Activated CD8-positive, alpha-beta memory T cell treated with anti-CD3 and anti-CD28 coated beads for 48 hours (primary cell): ENCODE results near the gene SMOC1.
"Not testable (repeated sequence)": the region's sequence is repeated elsewhere in the genome, so short reads cannot be mapped to it uniquely, and the experiment has no call there.

Source experiments
- DNase-seq, 3 experiments: peaks; one replicate each; pipeline ENCODE4 v3.0.0-alpha.2; 2020; ENCODE audit warnings: low read depth in 2 of 3, low spot score in 2 of 3

SMOC1 gene

GRCh38 chr14:69896972-69897371, 17.8 kb downstream of the SMOC1 start:
- DNase-seq: no peak

- no peak for DNase-seq
These were observed 21.4 kb downstream of the SMOC1 start for GRCh38 chr14:69900603-69901002.

GRCh38 chr14:69901113-69901951, 22.1 kb downstream of the SMOC1 start:
- DNase-seq: no peak

GRCh38 chr14:69903046-69903445, 23.8 kb downstream of the SMOC1 start:
- DNase-seq: not testable (repeated sequence)

GRCh38 chr14:69904246-69904645, 25.0 kb downstream of the SMOC1 start:
- no peak for DNase-seq

- no peak for DNase-seq
These were observed 27.0 kb downstream of the SMOC1 start for GRCh38 chr14:69906201-69906600.

GRCh38 chr14:69909826-69910550, 30.8 kb downstream of the SMOC1 start:
- no peak for DNase-seq

GRCh38 chr14:69910871-69911270, 31.7 kb downstream of the SMOC1 start:
- no peak for DNase-seq

- no peak for DNase-seq
These were observed 34.5 kb downstream of the SMOC1 start for GRCh38 chr14:69913686-69914085.

- no peak for DNase-seq
These were observed 37.2 kb downstream of the SMOC1 start for GRCh38 chr14:69916396-69916795.

- DNase-seq: no peak
These were observed 38.1 kb downstream of the SMOC1 start for GRCh38 chr14:69917287-69917686.

- DNase-seq: no peak
These were observed 40.6 kb downstream of the SMOC1 start for GRCh38 chr14:69919815-69920214.

GRCh38 chr14:69921052-69921451, 41.8 kb downstream of the SMOC1 start:
- DNase-seq: no peak

GRCh38 chr14:69922198-69922597, 43.0 kb downstream of the SMOC1 start:
- DNase-seq: no peak

GRCh38 chr14:69924201-69924600, 45.0 kb downstream of the SMOC1 start:
- DNase-seq: no peak

- DNase-seq: no peak
These were observed 48.9 kb downstream of the SMOC1 start for GRCh38 chr14:69928111-69928523.

GRCh38 chr14:69930780-69931379, 51.7 kb downstream of the SMOC1 start:
- no peak for DNase-seq

- no peak for DNase-seq
These were observed 52.7 kb downstream of the SMOC1 start for GRCh38 chr14:69931960-69932359.

- DNase-seq: no peak
These were observed 53.2 kb downstream of the SMOC1 start for GRCh38 chr14:69932391-69932790.

GRCh38 chr14:69933623-69934275, 54.5 kb downstream of the SMOC1 start:
- DNase-seq: no peak

GRCh38 chr14:69937367-69938081, 58.3 kb downstream of the SMOC1 start:
- DNase-seq: no peak
